ENCODE measurements around the gene SLC22A1. TPM values are rescaled to one million over a fixed set of nuclear protein-coding genes. Genes with fewer than 3 reads are reported as not detected.

The SLC22A1 gene
- total and polyA plus RNA-seq, 2 of the 13 experiments (the other 11 are each of a cell fraction or from before 2014, with no cell fraction given), result 0.80 to 0.87 TPM

- no peak for ATAC-seq
- in situ Hi-C loops (cut with HindIII; ENCODE audit: extremely low pct_ligation_motif_present, low pct_unique_long_range_greater_than_20kb) (loop anchor here (5.0 kb wide), 1 partner anchor 315 kb away; no protein-coding TSS in a partner anchor), intact Hi-C loops (cut with micrococcal nuclease; ENCODE audit: unreplicated experiment) (no loop called here)
- 54% methylated on average over 7 of the region's 8 CpGs for WGBS (ENCODE audit: low lambda C conversion rate)
- no peaks in the 10 kb centered on the region for H3K27me3 ChIP-seq (ENCODE audit: control insufficient read depth in 1 of 2, insufficient read depth in 2 of 2, low read length in 2 of 2)
- H3K4me3 ChIP-seq (replicated peaks in 1 of 3; ENCODE audit: insufficient read depth in 1 of 3, low read depth in 2 of 3, low read length in 3 of 3), result no peak overlapping the region
- POLR2A ChIA-PET, result no interaction called here
- no peaks in the 10 kb centered on the region for H3K36me3 ChIP-seq (replicated peaks in 1 of 2; ENCODE audit: control insufficient read depth in 1 of 2, insufficient read depth in 2 of 2, low read length in 2 of 2)
- no TSS peak for BruUV-seq (replicated peaks)
- CTCF ChIA-PET (ENCODE audit: low intra/inter-chr PET ratio, low total read pairs), result no interaction called here
- FAIRE-seq, result no peak
- TF ChIP-seq WIZ (CRISPR knock-in tag; IDR thresholded peaks at IDR 0.05) (no peak), POLR2G (IDR thresholded peaks at IDR 0.05; ENCODE audit: low read depth, low read length) (no peak), CCDC6 (CRISPR knock-in tag; IDR thresholded peaks at IDR 0.05) (no peak), ZNF589 (CRISPR knock-in tag; conservative IDR thresholded peaks at IDR 0.05) (no peak), TCF12 (IDR thresholded peaks at IDR 0.05) (no peak), TCF12 (CRISPR knock-in tag; IDR thresholded peaks at IDR 0.05) (no peak), MEIS2 (CRISPR knock-in tag; IDR thresholded peaks at IDR 0.05) (no peak), MZF1 (CRISPR knock-in tag; IDR thresholded peaks at IDR 0.05; ENCODE audit: borderline replicate concordance) (no peak), SP5 (CRISPR knock-in tag; IDR thresholded peaks at IDR 0.05; ENCODE audit: borderline replicate concordance, low read depth) (no peak), ZNF550 (CRISPR knock-in tag; IDR thresholded peaks at IDR 0.05; ENCODE audit: borderline replicate concordance) (no peak), ZKSCAN8 (CRISPR knock-in tag; IDR thresholded peaks at IDR 0.05; ENCODE audit: borderline replicate concordance) (no peak), GATAD1 (CRISPR knock-in tag; IDR thresholded peaks at IDR 0.05) (no peak)
- TF ChIP-seq, protein P1, sequence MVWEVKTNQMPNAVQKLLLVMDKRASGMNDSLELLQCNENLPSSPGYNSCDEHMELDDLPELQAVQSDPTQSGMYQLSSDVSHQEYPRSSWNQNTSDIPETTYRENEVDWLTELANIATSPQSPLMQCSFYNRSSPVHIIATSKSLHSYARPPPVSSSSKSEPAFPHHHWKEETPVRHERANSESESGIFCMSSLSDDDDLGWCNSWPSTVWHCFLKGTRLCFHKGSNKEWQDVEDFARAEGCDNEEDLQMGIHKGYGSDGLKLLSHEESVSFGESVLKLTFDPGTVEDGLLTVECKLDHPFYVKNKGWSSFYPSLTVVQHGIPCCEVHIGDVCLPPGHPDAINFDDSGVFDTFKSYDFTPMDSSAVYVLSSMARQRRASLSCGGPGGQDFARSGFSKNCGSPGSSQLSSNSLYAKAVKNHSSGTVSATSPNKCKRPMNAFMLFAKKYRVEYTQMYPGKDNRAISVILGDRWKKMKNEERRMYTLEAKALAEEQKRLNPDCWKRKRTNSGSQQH (CRISPR knock-in tag; IDR thresholded peaks at IDR 0.05; ENCODE audit: low read depth), result no peak
- no peak overlapping the region for H3K4me2 ChIP-seq (ENCODE audit: low read depth, low read length)
- no peak for DNase-seq (ENCODE audit: low spot score)
- no peak overlapping the region for H3K9ac ChIP-seq (ENCODE audit: insufficient read depth, low read depth, low read length)
- no peak overlapping the region for H2AFZ ChIP-seq (ENCODE audit: low read length)
- H3K9me3 ChIP-seq (ENCODE audit: low read length), result no peaks in the 10 kb centered on the region
- H4K20me1 ChIP-seq (ENCODE audit: insufficient read depth, low read length), result no peaks in the 10 kb centered on the region
- H3K27ac ChIP-seq (ENCODE audit: extremely low read length, insufficient read depth, low read length), result no peak overlapping the region
- H3K79me2 ChIP-seq (ENCODE audit: insufficient read depth, low read length), result no peaks in the 10 kb centered on the region
- H3K4me1 ChIP-seq (ENCODE audit: insufficient read depth, low read length), result peaks cover 38% of the 10 kb centered on the region
Observed at GRCh38 chr6:160142115-160142715, 20.6 kb downstream of the SLC22A1 start.

Measured in HepG2 (cell line).